ENCODE data around the gene IL17B.

Gene IL17B

GRCh38 chr5:149419859-149420544 lies 40.9 kb upstream of the IL17B start:
- no peak for TF ChIP-seq CTCF (IDR thresholded peaks at IDR 0.05; ENCODE audit: insufficient read depth, low read depth, low read length, missing control alignments)
- H3K4me3 ChIP-seq (ENCODE audit: low read length): no peak overlapping the region
- no peak for DNase-seq (ENCODE audit: low read depth)

GRCh38 chr5:149419532-149419858 lies 40.4 kb upstream of the IL17B start:
- no peak for TF ChIP-seq CTCF (IDR thresholded peaks at IDR 0.05; ENCODE audit: insufficient read depth, low read depth, low read length, missing control alignments)
- no peak for DNase-seq (ENCODE audit: low read depth)
- H3K4me3 ChIP-seq (ENCODE audit: low read length): no peak overlapping the region

GRCh38 chr5:149418910-149419531 lies 39.9 kb upstream of the IL17B start:
- no peak for TF ChIP-seq CTCF (IDR thresholded peaks at IDR 0.05; ENCODE audit: insufficient read depth, low read depth, low read length, missing control alignments)
- no peak overlapping the region for H3K4me3 ChIP-seq (ENCODE audit: low read length)
- no peak for DNase-seq (ENCODE audit: low read depth)

GRCh38 chr5:149417711-149418368 lies 38.7 kb upstream of the IL17B start:
- TF ChIP-seq CTCF (IDR thresholded peaks at IDR 0.05; ENCODE audit: insufficient read depth, low read depth, low read length, missing control alignments): no peak
- no peak for DNase-seq (ENCODE audit: low read depth)
- no peak overlapping the region for H3K4me3 ChIP-seq (ENCODE audit: low read length)

GRCh38 chr5:149416987-149417710 lies 38.1 kb upstream of the IL17B start:
- DNase-seq (ENCODE audit: low read depth): no peak
- no peak overlapping the region for H3K4me3 ChIP-seq (ENCODE audit: low read length)
- TF ChIP-seq CTCF (IDR thresholded peaks at IDR 0.05; ENCODE audit: insufficient read depth, low read depth, low read length, missing control alignments): no peak

- no peak for TF ChIP-seq CTCF (IDR thresholded peaks at IDR 0.05; ENCODE audit: insufficient read depth, low read depth, low read length, missing control alignments)
These were observed 36.2 kb upstream of the IL17B start for GRCh38 chr5:149415066-149415967.

More at GRCh38 chr5:149415066-149415967, 36.2 kb upstream of the IL17B start:
- no peak for DNase-seq (ENCODE audit: low read depth)
- no peak overlapping the region for H3K4me3 ChIP-seq (ENCODE audit: low read length)
